AG04449 (cell line): Measurements from ENCODE around the gene TRIO.

Source experiments
- CTCF ChIA-PET: fragments of 350-600 bp; formaldehyde crosslinking; extraction: SDS; loops from one replicate; lab custom pipeline; 2021; ENCODE audit warnings: antibody characterized with exemption; lab: Yijun Ruan, JAX
- POLR2A ChIA-PET: fragments of 400-600, 350-600 bp; formaldehyde crosslinking; extraction: SDS; loops from one replicate; lab custom pipeline; 2020; ENCODE audit warnings: antibody characterized with exemption, inconsistent platforms; lab: Yijun Ruan, JAX
- DNase-seq: peaks from one replicate; pipeline ENCODE4 v3.0.0-alpha.2; 2010; ENCODE audit warnings: low read depth, low spot score
- H3K4me3 ChIP-seq: 2 replicates; pipeline ENCODE4 v1.5.1; 2011; ENCODE audit warnings: low read depth, mild to moderate bottlenecking, control low read depth, low read length
- CTCF ChIP-seq: IDR thresholded peaks from one replicate; pipeline ENCODE4 v1.5.1; 2011; ENCODE audit warnings: mild to moderate bottlenecking, moderate library complexity, low read length, control low read depth, inconsistent platforms; ENCODE audit not compliant: insufficient read depth; ENCODE audit errors: missing control alignments

The TRIO gene

GRCh38 chr5:14217587-14217986, 74.4 kb downstream of the TRIO start:
- ChIA-PET POLR2A (no interaction called here), CTCF (interaction anchor here (1.3 to 2.3 kb wide), 2 partner anchors 8 to 13 kb away, joined by 5 to 6 read pairs; no protein-coding TSS in a partner anchor)
- H3K4me3 ChIP-seq, result no peak overlapping the region
- no peak for DNase-seq
- no peak for TF ChIP-seq CTCF

GRCh38 chr5:14218011-14218410, 74.9 kb downstream of the TRIO start:
- ChIA-PET CTCF (interaction anchor here (2.3 kb wide), 1 partner anchor 8 kb away, joined by 6 read pairs; no protein-coding TSS in a partner anchor), POLR2A (no interaction called here)
- no peak overlapping the region for H3K4me3 ChIP-seq
- no peak for DNase-seq
- TF ChIP-seq CTCF, result no peak

GRCh38 chr5:14218480-14218879, 75.3 kb downstream of the TRIO start:
- ChIA-PET POLR2A (interaction anchor here (0.7 kb wide), 1 partner anchor 211 kb away, joined by 3 read pairs; no protein-coding TSS in a partner anchor), CTCF (no interaction called here)
- TF ChIP-seq CTCF, result no peak
- no peak overlapping the region for H3K4me3 ChIP-seq
- no peak for DNase-seq

GRCh38 chr5:14218897-14219573, 75.9 kb downstream of the TRIO start:
- CTCF ChIA-PET, result interaction anchor here (0.6 kb wide), 1 partner anchor 181 kb away, joined by 3 read pairs; no protein-coding TSS in a partner anchor

GRCh38 chr5:14219800-14220512, 76.8 kb downstream of the TRIO start:
- CTCF ChIA-PET, result interaction anchor here (0.6 to 1.6 kb wide), 5 partner anchors 10 to 231 kb away, joined by 3 to 5 read pairs (median 4); no protein-coding TSS in a partner anchor
- POLR2A ChIA-PET, result no interaction called here
- TF ChIP-seq CTCF, result no peak
- DNase-seq, result no peak
- H3K4me3 ChIP-seq, result no peak overlapping the region

More at GRCh38 chr5:14218897-14219573, 75.9 kb downstream of the TRIO start:
- DNase-seq, result no peak
- POLR2A ChIA-PET, result interaction anchor here (0.7 kb wide), 1 partner anchor 211 kb away, joined by 3 read pairs; no protein-coding TSS in a partner anchor
- TF ChIP-seq CTCF, result no peak
- H3K4me3 ChIP-seq, result no peak overlapping the region

GRCh38 chr5:14220642-14221041, 77.5 kb downstream of the TRIO start:
- no peak overlapping the region for H3K4me3 ChIP-seq
- CTCF ChIA-PET, result interaction anchor here (1.1 to 1.6 kb wide), 4 partner anchors 9 to 232 kb away, joined by 3 to 5 read pairs (median 4); no protein-coding TSS in a partner anchor
- POLR2A ChIA-PET, result no interaction called here
- DNase-seq, result no peak
- no peak for TF ChIP-seq CTCF
